K562 (cell line): ENCODE measurements around the gene PCDH7. TPM values are rescaled to one million over a fixed set of nuclear protein-coding genes. Genes with fewer than 3 reads are reported as not detected.

ENCODE experiments used
- ATAC-seq: fragments of 200-7000 bp; cut with Tn5 transposase; 3 replicates; pipeline ENCODE4 v1.9.1; 2020; ENCODE audit warnings: moderate library complexity
- BruUV-seq: library from RNA; stranded (reverse); fragments of 400-500 nt; replicated peaks from 2 replicates; lab custom pipeline; 2021; lab: Mats Ljungman, UMichigan
- CTCF ChIA-PET: fragments of 300-600 bp; formaldehyde crosslinking; extraction: SDS; loops from one replicate; lab custom pipeline; 2021; ENCODE audit warnings: low intra/inter-chr PET ratio; lab: Yijun Ruan, JAX
- POLR2A ChIA-PET: fragments of 300-600, 350-650 bp; sonication (Branson Sonifier 250); formaldehyde crosslinking; extraction: SDS; loops from one replicate; lab custom pipeline; 2021; ENCODE audit warnings: antibody characterized with exemption, inconsistent platforms; lab: Yijun Ruan, JAX
- DNase-seq, 4 experiments: peaks; one replicate each; pipeline versions ENCODE4 v3.0.0 to v3.0.0-alpha.2; 2011 to 2018; ENCODE audit warnings: low spot score in 3 of 4, mixed read lengths in 3 of 4; ENCODE audit errors: extremely low read depth in 1 of 4
- FAIRE-seq: peaks from 2 replicates; lab custom pipeline; 2011; peaks lifted over from hg19 to GRCh38; lab: Jason Lieb, UNC
- H2AFZ ChIP-seq: 2 replicates; pipeline ENCODE4 v1.6.0; 2011; ENCODE audit warnings: low read depth, low read length, control low read depth, inconsistent platforms
- H3K27ac ChIP-seq: fragments of 200-600 bp; 3 replicates; pipeline ENCODE4 v1.8.0; 2011; ENCODE audit warnings: low read depth, mild to moderate bottlenecking, control low read depth, inconsistent platforms, low read length, moderate library complexity, mixed read lengths; ENCODE audit errors: extremely low read depth
- H3K27me3 ChIP-seq, 2 experiments: fragments of 300-600 bp in 1 of 2; 2 replicates in 1 of 2; 3 replicates in 1 of 2; pipeline versions ENCODE4 v1.6.0 to v1.8.0; 2011; ENCODE audit warnings: inconsistent platforms in 2 of 2, low read length in 2 of 2, mild to moderate bottlenecking in 1 of 2, mixed read lengths in 1 of 2, moderate library complexity in 1 of 2; ENCODE audit not compliant: control insufficient read depth in 2 of 2, insufficient read depth in 2 of 2
- H3K36me3 ChIP-seq: fragments of 300-600 bp; 3 replicates; pipeline ENCODE4 v1.8.0; 2011; ENCODE audit warnings: mild to moderate bottlenecking, low read length, inconsistent platforms; ENCODE audit not compliant: control insufficient read depth, insufficient read depth
- H3K4me1 ChIP-seq, 2 experiments: fragments of 200-600 bp in 1 of 2; replicated peaks in 1 of 2; 2 replicates in 1 of 2; 3 replicates in 1 of 2; pipeline versions ENCODE4 v1.5.1 to v1.8.0; 2011; ENCODE audit warnings: inconsistent platforms in 2 of 2, low read length in 2 of 2, mild to moderate bottlenecking in 1 of 2, mixed read lengths in 1 of 2, moderate library complexity in 1 of 2; ENCODE audit not compliant: control insufficient read depth in 2 of 2, insufficient read depth in 2 of 2
- H3K4me2 ChIP-seq: 2 replicates; pipeline ENCODE4 v1.6.1; 2011; ENCODE audit warnings: low read length, control low read depth, inconsistent platforms, mixed read lengths; ENCODE audit not compliant: insufficient read depth
- H3K4me3 ChIP-seq: fragments of 200-600 bp; sonication (generic), shearing (Covaris generic); 2 replicates; pipeline ENCODE4 v1.5.1; 2016; ENCODE audit warnings: control low read depth, inconsistent platforms
- H3K79me2 ChIP-seq: fragments of 200-600 bp; 3 replicates; pipeline ENCODE4 v1.8.0; 2011; ENCODE audit warnings: low read length, inconsistent platforms; ENCODE audit not compliant: control insufficient read depth, insufficient read depth
- H3K9ac ChIP-seq, 2 experiments: 2 replicates each; pipeline versions ENCODE4 v1.6.0 to v1.6.1; 2011; ENCODE audit warnings: low read depth in 2 of 2, low read length in 2 of 2, control low read depth in 1 of 2, inconsistent platforms in 1 of 2, mild to moderate bottlenecking in 1 of 2, mixed read lengths in 1 of 2; ENCODE audit not compliant: insufficient read depth in 1 of 2
- H3K9me1 ChIP-seq: one replicate; pipeline ENCODE4 v1.6.0; 2011; ENCODE audit warnings: inconsistent platforms, mild to moderate bottlenecking, low read length, moderate library complexity; ENCODE audit not compliant: control insufficient read depth, insufficient read depth
- H3K9me3 ChIP-seq: replicated peaks from 2 replicates; pipeline ENCODE4 v1.5.1; 2011; ENCODE audit warnings: low read depth, low read length, inconsistent platforms; ENCODE audit not compliant: control insufficient read depth, insufficient read depth
- H4K20me1 ChIP-seq: replicated peaks from 2 replicates; pipeline ENCODE4 v1.6.1; 2011; ENCODE audit warnings: low read length, inconsistent platforms, mixed read lengths; ENCODE audit not compliant: control insufficient read depth, insufficient read depth
- BMI1 ChIP-seq: fragments of 150-350 bp; IDR thresholded peaks from 2 replicates; pipeline ENCODE4 v1.6.1; 2014; ENCODE audit warnings: low read length
- CBX2 ChIP-seq: fragments of 200-600 bp; sonication (generic); IDR thresholded peaks from one replicate; pipeline ENCODE4 v1.6.1; 2012; ENCODE audit warnings: mild to moderate bottlenecking, low read length, inconsistent platforms; ENCODE audit not compliant: insufficient read depth, poor library complexity, severe bottlenecking
- FOXP4 ChIP-seq: sonication (generic); formaldehyde crosslinking; IDR thresholded peaks from 2 replicates; pipeline ENCODE4 v1.8.0; 2022; ENCODE audit warnings: mild to moderate bottlenecking, missing genetic modification reagents, borderline replicate concordance
- NKRF ChIP-seq: fragments of 450-650 bp; IDR thresholded peaks from 2 replicates; pipeline ENCODE4 v1.6.1; 2016; ENCODE audit warnings: borderline replicate concordance
- OTX1 ChIP-seq: fragments of 450-650 bp; formaldehyde crosslinking; IDR thresholded peaks from 2 replicates; pipeline ENCODE4 v1.4.0; 2022; ENCODE audit warnings: mild to moderate bottlenecking
- U2AF2 ChIP-seq: fragments of 200-400 bp; formaldehyde crosslinking; optimal IDR thresholded peaks from 2 replicates; pipeline ENCODE3; 2017; ENCODE audit warnings: low read depth, mild to moderate bottlenecking, low read length
- YBX1 ChIP-seq: fragments of 450-650 bp; IDR thresholded peaks from 2 replicates; pipeline ENCODE4 v1.7.1; 2016; ENCODE audit warnings: mild to moderate bottlenecking
- ZNF311 ChIP-seq: fragments of 250-450 bp; sonication (Bioruptor Pico); IDR thresholded peaks from 2 replicates; pipeline ENCODE4 v1.4.0; 2020; ENCODE audit warnings: mild to moderate bottlenecking, moderate library complexity
- WGBS: fragments of 100-300 bp; shearing (Covaris generic); methylation state at CpG from one replicate; pipeline ENCODE4 v1.1.6; 2016; ENCODE audit warnings: low coverage, mixed read lengths; ENCODE audit not compliant: insufficient coverage; ENCODE audit errors: missing lambda C conversion rate; 5-methylcytosine and 5-hydroxymethylcytosine counted together
- in situ Hi-C: fragments of 300-500 bp; cut with MboI; formaldehyde crosslinking; loops from 4 replicates; pipeline ENCODE4 v1.15.0; 2018; ENCODE audit warnings: inconsistent platforms, mixed read lengths
- intact Hi-C: fragments of 100-400 bp; cut with micrococcal nuclease; formaldehyde crosslinking; loops from 2 replicates; pipeline ENCODE4 v1.14.2; 2022
- polyA plus RNA-seq, 8 experiments: library from polyadenylated mRNA; depleted of rRNA in 4 of 8; stranded (reverse) in 5 of 8; unstranded in 3 of 8; fragments of >200 nt; fragmentation: Nextera tagmentation in 2 of 8; fragmentation: Illumina TruSeq in 1 of 8; extraction: Ambion mirVana in 2 of 8; extraction: Trizol in 1 of 8; gene quantifications; 2 replicates each; pipeline versions ENCODE4 v1.2.1 to v1.2.3, GENCODE V29; 2011 to 2014; ENCODE audit warnings: inconsistent platforms in 1 of 8, missing spikeins in 1 of 8
- total RNA-seq, 7 experiments: library from RNA; depleted of rRNA in 6 of 7; stranded (reverse); fragments of >200 nt in 6 of 7; fragmentation: Illumina TruSeq in 2 of 7; extraction: Trizol in 2 of 7; gene quantifications; 2 replicates each; pipeline versions ENCODE4 v1.2.1 to v1.2.3, GENCODE V29; 2011 to 2021; ENCODE audit warnings: low replicate concordance in 1 of 7
- TF ChIP-seq, protein P1 (sequence below): fragments of 150-350 bp; IDR thresholded peaks from 2 replicates; pipeline ENCODE4 v1.6.1; 2014; ENCODE audit warnings: low read depth, mild to moderate bottlenecking, low read length, borderline replicate concordance
- TF ChIP-seq, protein P2 (sequence below): sonication (generic); formaldehyde crosslinking; IDR thresholded peaks from 2 replicates; pipeline ENCODE4 v1.4.0; 2020; ENCODE audit warnings: mild to moderate bottlenecking, missing genetic modification reagents

Gene PCDH7
- total and polyA plus RNA-seq, 9 of the 15 experiments (the other 6 are each of a cell fraction or from before 2014, with no cell fraction given), result not detected

GRCh38 chr4:30727409-30727808 is 7.2 kb downstream of the PCDH7 start (continued):
- no peak for TF ChIP-seq FOXP4 (CRISPR knock-in tag)
- TF ChIP-seq U2AF2, result no peak
- TF ChIP-seq NKRF, result no peak
- no peak for TF ChIP-seq YBX1

DNA sequence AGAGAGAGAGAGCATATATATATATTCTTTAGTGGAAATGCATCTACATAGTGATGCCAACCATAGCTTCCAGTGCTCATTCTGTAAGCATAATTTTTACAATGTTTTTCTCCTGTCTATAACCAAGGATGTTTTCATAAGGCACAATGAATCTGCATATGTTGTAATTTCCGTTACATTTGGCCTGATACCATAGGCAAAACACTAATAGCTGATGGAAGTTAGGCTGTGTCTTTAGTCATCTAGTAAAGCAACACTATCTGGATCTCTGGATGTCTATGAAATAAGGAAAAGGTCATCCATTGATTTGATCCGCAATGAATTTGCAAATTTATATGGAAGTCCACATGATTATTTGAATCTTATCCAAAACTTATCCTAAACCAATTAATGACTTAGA is 8.1 kb downstream of the PCDH7 start:
- H3K4me1 ChIP-seq, result no peaks in the 10 kb centered on the region
- no peaks in the 10 kb centered on the region for H4K20me1 ChIP-seq
- no peak overlapping the region for H3K4me3 ChIP-seq
- H3K27ac ChIP-seq, result no peak overlapping the region
- ChIA-PET CTCF (no interaction called here), POLR2A (no interaction called here)
- H3K9me1 ChIP-seq, result no peaks in the 10 kb centered on the region
- H2AFZ ChIP-seq, result no peak overlapping the region
- no peaks in the 10 kb centered on the region for H3K79me2 ChIP-seq
- H3K4me2 ChIP-seq, result no peak overlapping the region
- 0% methylated on average over 2 of the region's 2 CpGs for WGBS
- intact Hi-C loops (no loop called here), in situ Hi-C loops (no loop called here)
- H3K36me3 ChIP-seq, result no peaks in the 10 kb centered on the region
- ATAC-seq, result no peak
- no peaks in the 10 kb centered on the region for H3K9me3 ChIP-seq
- H3K9ac ChIP-seq, result no peak overlapping the region
- no TSS peak for BruUV-seq
- no peak for FAIRE-seq
- DNase-seq, result no peak
- H3K27me3 ChIP-seq, result no peaks in the 10 kb centered on the region
- TF ChIP-seq, protein P1, sequence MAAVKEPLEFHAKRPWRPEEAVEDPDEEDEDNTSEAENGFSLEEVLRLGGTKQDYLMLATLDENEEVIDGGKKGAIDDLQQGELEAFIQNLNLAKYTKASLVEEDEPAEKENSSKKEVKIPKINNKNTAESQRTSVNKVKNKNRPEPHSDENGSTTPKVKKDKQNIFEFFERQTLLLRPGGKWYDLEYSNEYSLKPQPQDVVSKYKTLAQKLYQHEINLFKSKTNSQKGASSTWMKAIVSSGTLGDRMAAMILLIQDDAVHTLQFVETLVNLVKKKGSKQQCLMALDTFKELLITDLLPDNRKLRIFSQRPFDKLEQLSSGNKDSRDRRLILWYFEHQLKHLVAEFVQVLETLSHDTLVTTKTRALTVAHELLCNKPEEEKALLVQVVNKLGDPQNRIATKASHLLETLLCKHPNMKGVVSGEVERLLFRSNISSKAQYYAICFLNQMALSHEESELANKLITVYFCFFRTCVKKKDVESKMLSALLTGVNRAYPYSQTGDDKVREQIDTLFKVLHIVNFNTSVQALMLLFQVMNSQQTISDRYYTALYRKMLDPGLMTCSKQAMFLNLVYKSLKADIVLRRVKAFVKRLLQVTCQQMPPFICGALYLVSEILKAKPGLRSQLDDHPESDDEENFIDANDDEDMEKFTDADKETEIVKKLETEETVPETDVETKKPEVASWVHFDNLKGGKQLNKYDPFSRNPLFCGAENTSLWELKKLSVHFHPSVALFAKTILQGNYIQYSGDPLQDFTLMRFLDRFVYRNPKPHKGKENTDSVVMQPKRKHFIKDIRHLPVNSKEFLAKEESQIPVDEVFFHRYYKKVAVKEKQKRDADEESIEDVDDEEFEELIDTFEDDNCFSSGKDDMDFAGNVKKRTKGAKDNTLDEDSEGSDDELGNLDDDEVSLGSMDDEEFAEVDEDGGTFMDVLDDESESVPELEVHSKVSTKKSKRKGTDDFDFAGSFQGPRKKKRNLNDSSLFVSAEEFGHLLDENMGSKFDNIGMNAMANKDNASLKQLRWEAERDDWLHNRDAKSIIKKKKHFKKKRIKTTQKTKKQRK, result no peak
- no peak for TF ChIP-seq CBX2
- no peak for TF ChIP-seq ZNF311
- no peak for TF ChIP-seq OTX1 (CRISPR knock-in tag)
- TF ChIP-seq BMI1, result no peak
- TF ChIP-seq, protein P2, sequence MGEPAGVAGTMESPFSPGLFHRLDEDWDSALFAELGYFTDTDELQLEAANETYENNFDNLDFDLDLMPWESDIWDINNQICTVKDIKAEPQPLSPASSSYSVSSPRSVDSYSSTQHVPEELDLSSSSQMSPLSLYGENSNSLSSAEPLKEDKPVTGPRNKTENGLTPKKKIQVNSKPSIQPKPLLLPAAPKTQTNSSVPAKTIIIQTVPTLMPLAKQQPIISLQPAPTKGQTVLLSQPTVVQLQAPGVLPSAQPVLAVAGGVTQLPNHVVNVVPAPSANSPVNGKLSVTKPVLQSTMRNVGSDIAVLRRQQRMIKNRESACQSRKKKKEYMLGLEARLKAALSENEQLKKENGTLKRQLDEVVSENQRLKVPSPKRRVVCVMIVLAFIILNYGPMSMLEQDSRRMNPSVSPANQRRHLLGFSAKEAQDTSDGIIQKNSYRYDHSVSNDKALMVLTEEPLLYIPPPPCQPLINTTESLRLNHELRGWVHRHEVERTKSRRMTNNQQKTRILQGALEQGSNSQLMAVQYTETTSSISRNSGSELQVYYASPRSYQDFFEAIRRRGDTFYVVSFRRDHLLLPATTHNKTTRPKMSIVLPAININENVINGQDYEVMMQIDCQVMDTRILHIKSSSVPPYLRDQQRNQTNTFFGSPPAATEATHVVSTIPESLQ (CRISPR knock-in tag), result no peak
